OCI-LY3 (cell line): ENCODE results near the gene MMP14.
"Not testable (repeated sequence)": the region's sequence is repeated elsewhere in the genome, so short reads cannot be mapped to it uniquely, and the experiment has no call there.

ENCODE experiments used
- CTCF ChIP-seq: fragments of 200-600, 300-600 bp; sonication (generic); IDR thresholded peaks from 2 replicates; pipeline ENCODE4 v1.5.1; 2014; ENCODE audit warnings: antibody characterized with exemption, low read length, low read depth
- EZH2phosphoT487 ChIP-seq: fragments of 200-600 bp; shearing (Covaris generic); IDR thresholded peaks from 2 replicates; pipeline ENCODE4 v1.6.1; 2018; ENCODE audit warnings: antibody characterized with exemption, mixed run types, low read depth

- not testable (repeated sequence) for TF ChIP-seq CTCF, EZH2phosphoT487
Measured at GRCh38 chr14:22805235-22805634, 31.1 kb upstream of the MMP14 start.
